Smooth muscle cell (in vitro differentiated cells): ENCODE results near the gene CARD9. TPM values are rescaled to one million over a fixed set of nuclear protein-coding genes. Genes with fewer than 3 reads are reported as not detected.

ENCODE experiments used
- DNase-seq: peaks from one replicate; lab custom pipeline; 2025; ENCODE audit not compliant: unreplicated experiment; lab: John Stamatoyannopoulos, UW
- H2AFZ ChIP-seq: fragments of 200-600 bp; sonication (generic); 2 replicates; pipeline ENCODE4 v1.6.0; 2016; ENCODE audit warnings: antibody characterized with exemption, low read depth, mild to moderate bottlenecking
- H3F3A ChIP-seq: fragments of 200-600 bp; sonication (generic); 2 replicates; pipeline ENCODE4 v1.6.0; 2017; ENCODE audit warnings: antibody characterized with exemption, low read depth
- H3K27ac ChIP-seq: fragments of 200-600 bp; sonication (generic); 2 replicates; pipeline ENCODE4 v1.5.1; 2016; ENCODE audit warnings: low read depth, mild to moderate bottlenecking
- H3K27me3 ChIP-seq: fragments of 200-600 bp; sonication (generic); 2 replicates; pipeline ENCODE4 v1.6.1; 2016; ENCODE audit warnings: low read depth, mild to moderate bottlenecking
- H3K36me3 ChIP-seq: fragments of 200-600 bp; sonication (generic); 2 replicates; pipeline ENCODE4 v1.5.1; 2016; ENCODE audit warnings: low read depth
- H3K4me1 ChIP-seq: fragments of 200-600 bp; sonication (generic); 2 replicates; pipeline ENCODE4 v1.5.1; 2016; ENCODE audit warnings: low read depth
- H3K4me2 ChIP-seq: fragments of 200-600 bp; sonication (generic); 2 replicates; pipeline ENCODE4 v1.6.0; 2016; ENCODE audit warnings: mild to moderate bottlenecking
- H3K4me3 ChIP-seq: fragments of 200-600 bp; sonication (generic); 2 replicates; pipeline ENCODE4 v1.5.1; 2016; ENCODE audit warnings: mild to moderate bottlenecking
- H3K79me2 ChIP-seq: fragments of 200-600 bp; sonication (generic); 2 replicates; pipeline ENCODE4 v1.6.0; 2016; ENCODE audit warnings: low read depth, mild to moderate bottlenecking
- H3K9ac ChIP-seq: fragments of 200-600 bp; sonication (generic); 2 replicates; pipeline ENCODE4 v1.6.0; 2016; ENCODE audit warnings: low read depth
- H3K9me3 ChIP-seq: fragments of 200-600 bp; sonication (generic); replicated peaks from 2 replicates; pipeline ENCODE4 v1.5.1; 2016; ENCODE audit warnings: low read depth
- H4K20me1 ChIP-seq: fragments of 200-600 bp; sonication (generic); 2 replicates; pipeline ENCODE4 v1.6.0; 2016; ENCODE audit warnings: low read depth
- WGBS: methylation state at CpG from one replicate; pipeline ENCODE4 v1.1.7; 2016; ENCODE audit warnings: low lambda C conversion rate; 5-methylcytosine and 5-hydroxymethylcytosine counted together
- polyA plus RNA-seq: library from polyadenylated mRNA; unstranded; fragments of >200 nt; fragmentation: Nextera tagmentation; extraction: Ambion mirVana; gene quantifications from 2 replicates; pipeline ENCODE4 v1.2.1, GENCODE V29; 2016
- total RNA-seq: library from RNA; depleted of rRNA; stranded (reverse); fragments of >200 nt; gene quantifications from 2 replicates; pipeline ENCODE4 v1.2.3, GENCODE V29; 2014
- TF ChIP-seq, protein P1 (sequence below): fragments of 200-600 bp; sonication (generic); IDR thresholded peaks from 2 replicates; pipeline ENCODE4 v1.5.1; 2017; ENCODE audit warnings: borderline replicate concordance, mild to moderate bottlenecking, antibody characterized with exemption; ENCODE audit not compliant: insufficient read depth, poor library complexity, severe bottlenecking

The CARD9 gene, protein sequence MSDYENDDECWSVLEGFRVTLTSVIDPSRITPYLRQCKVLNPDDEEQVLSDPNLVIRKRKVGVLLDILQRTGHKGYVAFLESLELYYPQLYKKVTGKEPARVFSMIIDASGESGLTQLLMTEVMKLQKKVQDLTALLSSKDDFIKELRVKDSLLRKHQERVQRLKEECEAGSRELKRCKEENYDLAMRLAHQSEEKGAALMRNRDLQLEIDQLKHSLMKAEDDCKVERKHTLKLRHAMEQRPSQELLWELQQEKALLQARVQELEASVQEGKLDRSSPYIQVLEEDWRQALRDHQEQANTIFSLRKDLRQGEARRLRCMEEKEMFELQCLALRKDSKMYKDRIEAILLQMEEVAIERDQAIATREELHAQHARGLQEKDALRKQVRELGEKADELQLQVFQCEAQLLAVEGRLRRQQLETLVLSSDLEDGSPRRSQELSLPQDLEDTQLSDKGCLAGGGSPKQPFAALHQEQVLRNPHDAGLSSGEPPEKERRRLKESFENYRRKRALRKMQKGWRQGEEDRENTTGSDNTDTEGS
- total RNA-seq (0.94 and 1.2 TPM in 2 replicates), polyA plus RNA-seq (1.9 and 3.0 TPM in 2 replicates)

DNA sequence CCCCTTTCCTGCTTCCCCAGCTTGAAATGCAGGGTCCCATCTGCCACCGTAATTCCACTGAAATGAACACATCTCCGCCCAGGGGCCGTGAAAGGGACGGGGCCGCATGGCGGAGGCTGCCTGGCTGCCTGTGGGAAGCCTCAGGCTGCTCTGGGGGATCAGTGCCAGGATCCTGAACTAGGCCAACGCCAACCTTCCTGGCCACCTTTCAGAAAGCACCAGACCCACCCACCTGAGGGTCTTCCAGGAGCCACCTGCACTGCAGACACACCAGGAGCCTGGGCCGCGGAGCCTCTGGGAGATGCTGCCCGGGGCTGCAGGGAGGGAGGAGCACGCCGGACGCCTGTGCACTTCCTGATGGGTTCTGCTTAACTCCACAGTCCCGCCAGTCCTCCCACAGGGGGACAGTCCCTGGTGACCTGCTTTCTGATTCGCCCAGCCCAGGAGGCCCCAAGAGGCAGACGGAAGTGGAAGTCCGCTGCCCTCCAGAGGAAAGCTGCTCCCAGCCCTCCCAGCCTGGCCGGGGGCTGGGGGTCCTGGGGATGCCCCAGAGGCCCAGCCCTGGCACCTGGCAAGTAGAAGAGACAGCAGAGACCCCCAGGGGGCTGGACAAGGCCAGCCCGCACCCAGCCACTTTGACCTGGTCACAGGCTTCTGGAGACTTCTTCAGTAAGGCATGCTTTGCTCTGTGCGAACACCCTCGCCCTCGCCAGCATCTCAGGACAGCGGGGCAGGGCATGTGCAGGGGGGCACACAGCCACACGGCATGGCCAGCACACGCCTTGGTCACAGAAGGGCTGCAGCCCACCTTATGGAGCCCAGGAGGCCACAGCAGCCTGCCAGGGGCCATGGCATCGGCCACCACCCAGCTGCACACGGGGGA lies at the start of gene CARD9:
TSS of gene CARD9 (minus strand) at position 370 of the 883 bp plus-strand sequence. CDS start 1,591 bp downstream, outside the sequence.
- Histone ChIP-seq H3F3A (no peaks in the 10 kb centered on the region), H2AFZ (no peak within 1 kb of the TSS), H4K20me1 (no peaks in the 10 kb centered on the region), H3K27ac (no peak within 1 kb of the TSS), H3K4me2 (peak within 1 kb of the TSS; percentile 60), H3K27me3 (no peaks in the 10 kb centered on the region), H3K4me3 (no peak within 1 kb of the TSS), H3K4me1 (peaks cover 12% of the 10 kb centered on the region), H3K9me3 (no peaks in the 10 kb centered on the region), H3K9ac (no peak within 1 kb of the TSS), H3K79me2 (no peaks in the 10 kb centered on the region), H3K36me3 (no peaks in the 10 kb centered on the region)
- 81% methylated on average over 27 of the region's 27 CpGs for WGBS
- no peak for DNase-seq
- TF ChIP-seq, protein P1, sequence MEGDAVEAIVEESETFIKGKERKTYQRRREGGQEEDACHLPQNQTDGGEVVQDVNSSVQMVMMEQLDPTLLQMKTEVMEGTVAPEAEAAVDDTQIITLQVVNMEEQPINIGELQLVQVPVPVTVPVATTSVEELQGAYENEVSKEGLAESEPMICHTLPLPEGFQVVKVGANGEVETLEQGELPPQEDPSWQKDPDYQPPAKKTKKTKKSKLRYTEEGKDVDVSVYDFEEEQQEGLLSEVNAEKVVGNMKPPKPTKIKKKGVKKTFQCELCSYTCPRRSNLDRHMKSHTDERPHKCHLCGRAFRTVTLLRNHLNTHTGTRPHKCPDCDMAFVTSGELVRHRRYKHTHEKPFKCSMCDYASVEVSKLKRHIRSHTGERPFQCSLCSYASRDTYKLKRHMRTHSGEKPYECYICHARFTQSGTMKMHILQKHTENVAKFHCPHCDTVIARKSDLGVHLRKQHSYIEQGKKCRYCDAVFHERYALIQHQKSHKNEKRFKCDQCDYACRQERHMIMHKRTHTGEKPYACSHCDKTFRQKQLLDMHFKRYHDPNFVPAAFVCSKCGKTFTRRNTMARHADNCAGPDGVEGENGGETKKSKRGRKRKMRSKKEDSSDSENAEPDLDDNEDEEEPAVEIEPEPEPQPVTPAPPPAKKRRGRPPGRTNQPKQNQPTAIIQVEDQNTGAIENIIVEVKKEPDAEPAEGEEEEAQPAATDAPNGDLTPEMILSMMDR = no peak

DNA sequence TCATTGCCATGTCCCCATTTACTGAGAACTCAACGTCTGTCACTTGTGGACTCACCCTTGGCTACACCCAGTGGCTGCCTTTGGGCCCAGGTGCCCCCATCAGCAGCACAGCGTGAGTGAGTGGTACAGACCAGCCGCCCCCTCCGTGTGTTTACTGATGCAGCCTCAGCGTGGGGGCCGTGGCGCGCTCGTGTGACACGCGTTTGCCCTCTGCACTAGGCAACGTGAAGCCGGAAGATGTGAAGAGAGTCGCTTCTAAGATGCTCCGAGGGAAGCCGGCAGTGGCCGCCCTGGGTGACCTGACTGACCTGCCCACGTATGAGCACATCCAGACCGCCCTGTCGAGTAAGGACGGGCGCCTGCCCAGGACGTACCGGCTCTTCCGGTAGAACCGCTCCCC lies 49.4 kb upstream of the CARD9 start:
- peaks cover 7% of the 10 kb centered on the region for H4K20me1 ChIP-seq
- H3K36me3 ChIP-seq = no peaks in the 10 kb centered on the region
- TF ChIP-seq, protein P1 = no peak
- no peaks in the 10 kb centered on the region for H3K79me2 ChIP-seq
- H3K27me3 ChIP-seq = no peaks in the 10 kb centered on the region
- H3K4me3 ChIP-seq = no peak overlapping the region
- H3K4me1 ChIP-seq = no peaks in the 10 kb centered on the region
- no peak overlapping the region for H3K9ac ChIP-seq
- H3K27ac ChIP-seq = no peak overlapping the region
- DNase-seq = no peak
- whole genome bisulfite sequencing = 97% methylated on average over 26 of the region's 26 CpGs
- H3K4me2 ChIP-seq = no peak overlapping the region
- H2AFZ ChIP-seq = no peak overlapping the region
- peaks cover 5% of the 10 kb centered on the region for H3F3A ChIP-seq
- H3K9me3 ChIP-seq = no peaks in the 10 kb centered on the region

DNA sequence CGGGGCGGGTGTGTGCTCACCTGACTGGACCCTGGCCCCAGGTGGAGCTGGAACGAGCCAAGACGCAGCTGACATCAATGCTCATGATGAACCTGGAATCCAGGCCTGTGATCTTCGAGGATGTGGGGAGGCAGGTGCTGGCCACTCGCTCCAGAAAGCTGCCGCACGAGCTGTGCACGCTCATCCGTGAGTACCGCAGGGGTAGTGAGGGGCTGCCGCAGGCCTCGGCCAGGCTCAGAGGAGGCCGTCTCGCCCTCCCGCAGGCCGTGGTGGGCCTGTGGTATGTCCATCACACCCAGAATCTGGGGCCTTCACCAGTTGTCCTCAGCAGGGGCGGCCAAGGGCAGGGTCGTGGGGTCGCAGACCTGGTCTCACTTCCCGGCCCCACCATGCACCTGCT lies 48.3 kb upstream of the CARD9 start:
- peaks cover 2% of the 10 kb centered on the region for H3F3A ChIP-seq
- WGBS = over 99% methylated on average over 21 of the region's 21 CpGs
- TF ChIP-seq, protein P1 = no peak
- DNase-seq = no peak
- no peaks in the 10 kb centered on the region for H3K27me3 ChIP-seq
- H3K4me2 ChIP-seq = no peak overlapping the region
- H3K9ac ChIP-seq = no peak overlapping the region
- H3K4me3 ChIP-seq = no peak overlapping the region
- H2AFZ ChIP-seq = no peak overlapping the region
- H3K9me3 ChIP-seq = no peaks in the 10 kb centered on the region
- H4K20me1 ChIP-seq = peaks cover 7% of the 10 kb centered on the region
- no peaks in the 10 kb centered on the region for H3K4me1 ChIP-seq
- no peaks in the 10 kb centered on the region for H3K79me2 ChIP-seq
- H3K36me3 ChIP-seq = no peaks in the 10 kb centered on the region
- H3K27ac ChIP-seq = no peak overlapping the region
